Colonic mucosa (tissue), 4 donors: ENCODE results near the gene DAB1. TPM values are rescaled to one million over a fixed set of nuclear protein-coding genes. Genes with fewer than 3 reads are reported as not detected.

Source experiments
- DNase-seq: peaks from one replicate; pipeline ENCODE4 v3.0.0-alpha.2; 2020
- H3K27ac ChIP-seq: fragments of 200-600 bp; one replicate; pipeline ENCODE4 v1.8.0; 2021
- H3K27me3 ChIP-seq: fragments of 200-600 bp; one replicate; pipeline ENCODE4 v1.8.0; 2021
- H3K36me3 ChIP-seq: fragments of 200-600 bp; one replicate; pipeline ENCODE4 v1.8.0; 2021
- H3K4me1 ChIP-seq: fragments of 200-600 bp; one replicate; pipeline ENCODE4 v1.8.0; 2021; ENCODE audit warnings: mild to moderate bottlenecking
- H3K4me3 ChIP-seq: fragments of 200-600 bp; one replicate; pipeline ENCODE4 v1.8.0; 2021
- H3K9ac ChIP-seq, 2 donors: one replicate each; pipeline ENCODE4 v1.7.0; 2013; ENCODE audit warnings: control low read depth in 2 of 2, low read depth in 2 of 2, low read length in 2 of 2
- H3K9me3 ChIP-seq: fragments of 200-600 bp; one replicate; pipeline ENCODE4 v1.8.0; 2021
- intact Hi-C: fragments of 100-400 bp; cut with DNase I; formaldehyde crosslinking; loops from one replicate; pipeline ENCODE4 v1.14.1; 2022
- total RNA-seq, 2 donors: library from RNA; stranded (reverse); fragmentation: NEBNext Ultra II Directional in 1 of 2; extraction: Animal tissue kit (Norgen Biotek cat#: 25700) in 1 of 2; gene quantifications; one replicate each; pipeline ENCODE4 v1.2.1, GENCODE V29; 2021
- TF ChIP-seq, protein P1 (sequence below): fragments of 200-600 bp; IDR thresholded peaks from one replicate; pipeline ENCODE4 v1.8.0; 2022; ENCODE audit warnings: antibody characterized with exemption, mild to moderate bottlenecking
- donor health status: healthy.
- donor health status: DM: no; HTN: no; CAD: no.
- donor health status: DM: no; HTN: no; CAD: no.

DAB1 gene
- total RNA-seq, 2 donors from 2014 or later: 0.42 TPM; not detected in 1

DNA sequence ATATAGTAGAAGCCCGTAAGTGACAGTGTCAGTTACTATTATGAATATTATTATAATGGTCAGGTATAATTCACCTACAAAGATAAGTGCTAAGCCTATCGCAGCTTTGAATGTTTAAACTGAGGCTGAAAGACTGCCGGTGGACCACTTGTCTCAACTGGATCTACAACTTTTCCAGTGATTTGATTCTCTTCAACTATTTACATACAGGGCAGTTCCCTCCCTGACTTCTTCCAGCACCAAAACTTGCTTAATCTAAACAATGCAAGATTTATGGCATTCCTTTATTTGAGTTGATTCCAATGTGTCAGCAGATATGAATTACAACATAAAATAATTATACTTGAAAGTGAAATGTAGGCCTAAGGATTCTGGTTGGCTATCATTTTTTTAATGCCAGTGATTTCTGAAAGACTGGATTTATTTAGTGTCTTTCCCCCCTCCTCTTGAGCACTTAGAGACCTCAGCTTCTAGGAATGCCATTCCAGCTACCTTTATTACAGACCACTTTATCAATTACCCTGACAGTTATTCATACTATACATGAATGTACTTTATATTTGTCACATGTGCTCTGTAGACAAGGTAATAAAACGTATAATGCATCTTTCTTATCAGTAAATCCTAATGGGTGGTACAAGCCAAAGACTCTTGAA lies 304.8 kb downstream of the DAB1 start:
- Histone ChIP-seq H3K9ac (no peak overlapping the region), H3K36me3 (no peaks in the 10 kb centered on the region), H3K4me1 (no peaks in the 10 kb centered on the region), H3K27me3 (no peaks in the 10 kb centered on the region), H3K27ac (no peak overlapping the region), H3K9me3 (no peaks in the 10 kb centered on the region), H3K4me3 (no peak overlapping the region)
- intact Hi-C loops: no loop called here
- no peak for DNase-seq
- TF ChIP-seq, protein P1, sequence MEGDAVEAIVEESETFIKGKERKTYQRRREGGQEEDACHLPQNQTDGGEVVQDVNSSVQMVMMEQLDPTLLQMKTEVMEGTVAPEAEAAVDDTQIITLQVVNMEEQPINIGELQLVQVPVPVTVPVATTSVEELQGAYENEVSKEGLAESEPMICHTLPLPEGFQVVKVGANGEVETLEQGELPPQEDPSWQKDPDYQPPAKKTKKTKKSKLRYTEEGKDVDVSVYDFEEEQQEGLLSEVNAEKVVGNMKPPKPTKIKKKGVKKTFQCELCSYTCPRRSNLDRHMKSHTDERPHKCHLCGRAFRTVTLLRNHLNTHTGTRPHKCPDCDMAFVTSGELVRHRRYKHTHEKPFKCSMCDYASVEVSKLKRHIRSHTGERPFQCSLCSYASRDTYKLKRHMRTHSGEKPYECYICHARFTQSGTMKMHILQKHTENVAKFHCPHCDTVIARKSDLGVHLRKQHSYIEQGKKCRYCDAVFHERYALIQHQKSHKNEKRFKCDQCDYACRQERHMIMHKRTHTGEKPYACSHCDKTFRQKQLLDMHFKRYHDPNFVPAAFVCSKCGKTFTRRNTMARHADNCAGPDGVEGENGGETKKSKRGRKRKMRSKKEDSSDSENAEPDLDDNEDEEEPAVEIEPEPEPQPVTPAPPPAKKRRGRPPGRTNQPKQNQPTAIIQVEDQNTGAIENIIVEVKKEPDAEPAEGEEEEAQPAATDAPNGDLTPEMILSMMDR: no peak

- intact Hi-C loops: no loop called here
- Histone ChIP-seq H3K4me1 (no peaks in the 10 kb centered on the region), H3K4me3 (no peak overlapping the region), H3K27me3 (no peaks in the 10 kb centered on the region), H3K9ac (no peak overlapping the region), H3K27ac (no peak overlapping the region), H3K9me3 (no peaks in the 10 kb centered on the region), H3K36me3 (no peaks in the 10 kb centered on the region)
- TF ChIP-seq, protein P1: no peak
- no peak for DNase-seq
Measured at GRCh38 chr1:57117753-57118152, 306.1 kb downstream of the DAB1 start.

DNA sequence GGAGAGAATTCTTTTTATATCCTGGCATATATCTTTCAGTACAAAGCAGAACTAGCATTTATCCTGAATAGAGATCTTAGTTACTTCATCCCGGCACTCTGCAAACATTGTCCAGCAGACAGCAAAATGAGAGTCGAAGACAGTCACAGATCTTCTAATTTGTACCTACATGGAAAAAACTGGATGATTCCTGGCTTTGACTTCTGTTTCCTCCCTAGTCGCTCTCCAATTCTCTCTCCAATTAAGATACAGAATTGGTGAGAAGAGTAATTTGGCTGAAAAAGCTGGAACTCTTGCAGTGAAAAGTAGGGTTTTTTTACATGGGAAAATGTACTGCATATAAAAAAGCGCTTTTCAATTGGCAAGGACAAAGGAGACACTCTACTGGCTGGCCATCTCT lies 307.0 kb downstream of the DAB1 start:
- H3K9ac ChIP-seq: no peak overlapping the region
- H3K9me3 ChIP-seq: no peaks in the 10 kb centered on the region
- no peaks in the 10 kb centered on the region for H3K36me3 ChIP-seq
- TF ChIP-seq, protein P1: no peak
- no peak overlapping the region for H3K4me3 ChIP-seq
- no peaks in the 10 kb centered on the region for H3K27me3 ChIP-seq
- no peak for DNase-seq
- H3K27ac ChIP-seq: no peak overlapping the region
- no peaks in the 10 kb centered on the region for H3K4me1 ChIP-seq
- intact Hi-C loops: no loop called here

DNA sequence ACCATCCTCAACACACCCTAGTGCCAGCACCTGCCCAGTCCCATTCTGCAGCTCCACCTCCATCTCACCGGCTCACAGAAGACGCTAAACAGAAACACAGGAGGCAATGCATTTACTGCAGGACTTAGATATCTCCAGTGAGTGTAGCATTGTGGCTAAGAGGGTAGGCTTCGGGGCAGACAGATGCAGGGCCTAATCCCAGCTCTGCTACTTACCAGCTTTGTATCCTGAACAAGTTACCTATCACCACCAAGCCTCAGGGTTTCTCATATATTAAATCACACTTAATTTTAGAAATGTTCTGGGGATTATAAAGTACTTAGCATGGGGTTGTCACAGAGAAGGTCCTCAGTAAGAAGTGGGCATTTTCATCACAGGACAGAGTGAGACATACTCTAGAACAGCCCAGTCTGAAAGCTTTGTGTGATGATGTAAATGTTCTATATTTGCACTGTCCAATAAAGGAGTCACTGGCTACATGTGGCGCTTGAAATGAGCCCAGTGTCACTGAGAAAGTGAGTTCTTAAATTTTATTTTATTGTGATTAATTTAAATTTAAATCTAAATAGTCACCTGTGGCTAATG lies 308.7 kb downstream of the DAB1 start:
- no peak overlapping the region for H3K9ac ChIP-seq
- intact Hi-C loops: no loop called here
- TF ChIP-seq, protein P1: no peak

GRCh38 chr1:57112148-57112547 lies 311.7 kb downstream of the DAB1 start:
- Histone ChIP-seq H3K27ac (no peak overlapping the region), H3K9ac (no peak overlapping the region), H3K9me3 (no peaks in the 10 kb centered on the region), H3K27me3 (no peaks in the 10 kb centered on the region), H3K4me3 (no peak overlapping the region), H3K4me1 (no peaks in the 10 kb centered on the region), H3K36me3 (no peaks in the 10 kb centered on the region)
- TF ChIP-seq, protein P1: no peak
- no peak for DNase-seq
- intact Hi-C loops: no loop called here

More for the DNA sequence above, 308.7 kb downstream of the DAB1 start:
- H3K27me3 ChIP-seq: no peaks in the 10 kb centered on the region
- H3K27ac ChIP-seq: no peak overlapping the region
- no peaks in the 10 kb centered on the region for H3K9me3 ChIP-seq
- no peaks in the 10 kb centered on the region for H3K36me3 ChIP-seq
- H3K4me1 ChIP-seq: no peaks in the 10 kb centered on the region
- DNase-seq: no peak
- H3K4me3 ChIP-seq: no peak overlapping the region
